Measurements from ENCODE around the gene TPH1.

The TPH1 gene

GRCh38 chr11:18046116-18046777, at the start of gene TPH1:
Gene TPH1, minus strand, starts transcription at chr11:18046269. Its CDS starts 5,507 bp downstream, at chr11:18040762.
- H3K4me3 ChIP-seq (ENCODE audit: low read depth, low read length) = no peak within 1 kb of the TSS

GRCh38 chr11:18093959-18094358, 47.9 kb upstream of the TPH1 start:
- no peak overlapping the region for H3K4me3 ChIP-seq (ENCODE audit: low read depth, low read length)
- no peak for DNase-seq (ENCODE audit: low read depth)

More at GRCh38 chr11:18046116-18046777, at the start of gene TPH1:
- no peak for DNase-seq (ENCODE audit: low read depth)

- no peak overlapping the region for H3K4me3 ChIP-seq (ENCODE audit: low read depth, low read length)
- no peak for DNase-seq (ENCODE audit: low read depth)
Observed at GRCh38 chr11:18091731-18092130, 45.7 kb upstream of the TPH1 start.

GRCh38 chr11:18088966-18089365, 42.9 kb upstream of the TPH1 start:
- no peak overlapping the region for H3K4me3 ChIP-seq (ENCODE audit: low read depth, low read length)
- no peak for DNase-seq (ENCODE audit: low read depth)

GRCh38 chr11:18088366-18088765, 42.3 kb upstream of the TPH1 start:
- no peak overlapping the region for H3K4me3 ChIP-seq (ENCODE audit: low read depth, low read length)
- DNase-seq (ENCODE audit: low read depth) = no peak

- no peak for DNase-seq (ENCODE audit: low read depth)
- H3K4me3 ChIP-seq (ENCODE audit: low read depth, low read length) = no peak overlapping the region
Observed at GRCh38 chr11:18081551-18081950, 35.5 kb upstream of the TPH1 start.

GRCh38 chr11:18080451-18080850, 34.4 kb upstream of the TPH1 start:
- no peak for DNase-seq (ENCODE audit: low read depth)
- no peak overlapping the region for H3K4me3 ChIP-seq (ENCODE audit: low read depth, low read length)

- no peak for DNase-seq (ENCODE audit: low read depth)
- H3K4me3 ChIP-seq (ENCODE audit: low read depth, low read length) = no peak overlapping the region
Observed at GRCh38 chr11:18078909-18079308, 32.8 kb upstream of the TPH1 start.

- no peak for DNase-seq (ENCODE audit: low read depth)
- H3K4me3 ChIP-seq (ENCODE audit: low read depth, low read length) = no peak overlapping the region
Observed at GRCh38 chr11:18075444-18075843, 29.4 kb upstream of the TPH1 start.

- H3K4me3 ChIP-seq (ENCODE audit: low read depth, low read length) = no peak overlapping the region
- no peak for DNase-seq (ENCODE audit: low read depth)
Observed at GRCh38 chr11:18071098-18071705, 25.1 kb upstream of the TPH1 start.

- no peak for DNase-seq (ENCODE audit: low read depth)
- no peak overlapping the region for H3K4me3 ChIP-seq (ENCODE audit: low read depth, low read length)
Observed at GRCh38 chr11:18067372-18067771, 21.3 kb upstream of the TPH1 start.

GRCh38 chr11:18066626-18067025, 20.6 kb upstream of the TPH1 start:
- DNase-seq (ENCODE audit: low read depth) = no peak
- H3K4me3 ChIP-seq (ENCODE audit: low read depth, low read length) = no peak overlapping the region

GRCh38 chr11:18065572-18065971, 19.5 kb upstream of the TPH1 start:
- no peak overlapping the region for H3K4me3 ChIP-seq (ENCODE audit: low read depth, low read length)

GRCh38 chr11:18064450-18065054, 18.5 kb upstream of the TPH1 start:
- no peak for DNase-seq (ENCODE audit: low read depth)
- H3K4me3 ChIP-seq (ENCODE audit: low read depth, low read length) = no peak overlapping the region

More at GRCh38 chr11:18065572-18065971, 19.5 kb upstream of the TPH1 start:
- no peak for DNase-seq (ENCODE audit: low read depth)

GRCh38 chr11:18063862-18064434, 17.9 kb upstream of the TPH1 start:
- no peak overlapping the region for H3K4me3 ChIP-seq (ENCODE audit: low read depth, low read length)

GRCh38 chr11:18063125-18063524, 17.1 kb upstream of the TPH1 start:
- DNase-seq (ENCODE audit: low read depth) = no peak

More at GRCh38 chr11:18063862-18064434, 17.9 kb upstream of the TPH1 start:
- no peak for DNase-seq (ENCODE audit: low read depth)

GRCh38 chr11:18061351-18061750, 15.3 kb upstream of the TPH1 start:
- DNase-seq (ENCODE audit: low read depth) = no peak
- H3K4me3 ChIP-seq (ENCODE audit: low read depth, low read length) = no peak overlapping the region

More at GRCh38 chr11:18063125-18063524, 17.1 kb upstream of the TPH1 start:
- no peak overlapping the region for H3K4me3 ChIP-seq (ENCODE audit: low read depth, low read length)

- H3K4me3 ChIP-seq (ENCODE audit: low read depth, low read length) = no peak overlapping the region
- no peak for DNase-seq (ENCODE audit: low read depth)
Observed at GRCh38 chr11:18056561-18057181, 10.6 kb upstream of the TPH1 start.

- H3K4me3 ChIP-seq (ENCODE audit: low read depth, low read length) = no peak overlapping the region
- DNase-seq (ENCODE audit: low read depth) = no peak
Observed at GRCh38 chr11:18054511-18055103, 8.5 kb upstream of the TPH1 start.

- no peak overlapping the region for H3K4me3 ChIP-seq (ENCODE audit: low read depth, low read length)
- DNase-seq (ENCODE audit: low read depth) = no peak
Observed at GRCh38 chr11:18050848-18051247, 4.8 kb upstream of the TPH1 start.
